ENCODE results near the gene USP13.

Gene USP13

DNA sequence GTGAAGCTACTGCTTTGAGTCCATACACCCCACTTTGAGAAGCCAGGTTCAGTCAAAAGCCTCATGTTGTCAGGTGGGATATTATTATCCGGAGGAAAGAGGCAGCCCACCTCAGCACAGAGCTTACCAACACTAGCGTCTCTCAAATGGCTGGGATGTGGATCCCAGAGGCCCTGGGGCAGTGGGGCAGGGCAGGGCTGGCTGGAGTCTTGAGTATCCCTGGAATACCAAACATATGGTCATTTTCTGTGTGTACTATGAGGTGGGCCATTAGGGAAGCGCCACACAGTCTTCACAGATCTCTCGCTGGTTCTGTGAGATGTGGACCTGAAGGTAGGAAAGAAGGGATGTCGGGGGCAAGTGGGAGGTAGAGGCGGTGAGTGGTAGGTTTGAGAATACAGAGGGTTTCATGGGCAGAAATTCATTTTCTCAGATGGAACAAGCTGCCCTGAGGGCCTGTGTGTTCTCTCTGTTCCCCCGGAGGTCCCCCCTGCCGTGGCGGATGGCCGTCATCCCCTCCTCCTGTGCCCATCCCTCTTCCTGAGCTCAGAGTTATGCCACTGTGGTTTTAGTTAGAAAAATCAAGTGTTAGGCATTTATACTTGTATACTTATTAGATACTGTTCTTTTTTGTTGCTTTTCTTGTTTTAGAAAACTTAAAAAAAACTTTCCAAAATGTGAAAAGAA, 66.4 kb downstream of the USP13 start:
- DNase-seq (ENCODE audit: low read depth), result no peak
- H3K4me3 ChIP-seq (ENCODE audit: control insufficient read depth, low read depth, low read length), result no peak overlapping the region
- TF ChIP-seq, protein P1, sequence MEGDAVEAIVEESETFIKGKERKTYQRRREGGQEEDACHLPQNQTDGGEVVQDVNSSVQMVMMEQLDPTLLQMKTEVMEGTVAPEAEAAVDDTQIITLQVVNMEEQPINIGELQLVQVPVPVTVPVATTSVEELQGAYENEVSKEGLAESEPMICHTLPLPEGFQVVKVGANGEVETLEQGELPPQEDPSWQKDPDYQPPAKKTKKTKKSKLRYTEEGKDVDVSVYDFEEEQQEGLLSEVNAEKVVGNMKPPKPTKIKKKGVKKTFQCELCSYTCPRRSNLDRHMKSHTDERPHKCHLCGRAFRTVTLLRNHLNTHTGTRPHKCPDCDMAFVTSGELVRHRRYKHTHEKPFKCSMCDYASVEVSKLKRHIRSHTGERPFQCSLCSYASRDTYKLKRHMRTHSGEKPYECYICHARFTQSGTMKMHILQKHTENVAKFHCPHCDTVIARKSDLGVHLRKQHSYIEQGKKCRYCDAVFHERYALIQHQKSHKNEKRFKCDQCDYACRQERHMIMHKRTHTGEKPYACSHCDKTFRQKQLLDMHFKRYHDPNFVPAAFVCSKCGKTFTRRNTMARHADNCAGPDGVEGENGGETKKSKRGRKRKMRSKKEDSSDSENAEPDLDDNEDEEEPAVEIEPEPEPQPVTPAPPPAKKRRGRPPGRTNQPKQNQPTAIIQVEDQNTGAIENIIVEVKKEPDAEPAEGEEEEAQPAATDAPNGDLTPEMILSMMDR (conservative IDR thresholded peaks at IDR 0.05; ENCODE audit: control insufficient read depth, insufficient read depth, low read depth, low read length), result no peak

DNA sequence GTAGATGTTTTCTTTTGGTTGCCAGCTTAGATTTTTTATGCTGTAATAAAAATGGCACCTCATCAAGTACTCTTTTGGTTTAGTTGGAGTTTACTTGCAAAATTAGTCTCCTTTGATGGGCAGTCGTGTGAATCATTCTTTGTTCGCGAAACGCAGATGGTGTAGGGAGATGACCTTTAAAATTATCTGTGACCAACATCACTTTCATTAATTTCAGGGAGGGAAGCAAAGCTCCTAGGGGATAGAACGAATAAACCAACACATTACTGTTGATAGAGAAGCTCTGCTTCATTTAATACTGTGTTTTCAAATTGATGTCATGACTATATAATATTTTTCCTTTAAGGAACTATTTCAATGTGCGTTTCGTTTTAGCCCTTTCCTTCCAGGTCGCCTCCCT, 67.4 kb downstream of the USP13 start:
- DNase-seq (ENCODE audit: low read depth), result no peak
- TF ChIP-seq, protein P1 (conservative IDR thresholded peaks at IDR 0.05; ENCODE audit: control insufficient read depth, insufficient read depth, low read depth, low read length), result no peak

DNA sequence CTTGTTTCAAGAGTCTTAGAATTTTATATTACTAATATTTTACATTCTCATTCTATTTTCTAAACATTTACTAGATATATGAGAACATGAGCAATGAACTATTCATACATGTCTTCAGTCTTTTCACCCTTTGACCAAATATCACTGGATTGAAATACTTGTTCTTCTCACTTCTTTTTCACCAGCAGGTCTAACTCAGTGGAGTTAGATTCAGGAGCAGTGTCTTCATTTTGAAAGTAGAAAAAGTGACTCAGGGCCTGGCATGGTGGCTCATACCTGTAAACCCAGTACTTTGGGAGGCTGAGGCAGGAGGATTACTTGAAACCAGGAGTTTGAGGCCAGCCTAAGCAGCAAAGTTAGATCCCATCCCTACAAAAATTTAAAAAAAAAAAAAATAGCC, 70.8 kb downstream of the USP13 start:
- DNase-seq (ENCODE audit: low read depth), result no peak
- TF ChIP-seq, protein P1 (conservative IDR thresholded peaks at IDR 0.05; ENCODE audit: control insufficient read depth, insufficient read depth, low read depth, low read length), result no peak
- H3K4me3 ChIP-seq (ENCODE audit: control insufficient read depth, low read depth, low read length), result no peak overlapping the region

More for the DNA sequence above, 67.4 kb downstream of the USP13 start:
- H3K4me3 ChIP-seq (ENCODE audit: control insufficient read depth, low read depth, low read length), result no peak overlapping the region

GRCh38 chr3:179726075-179726699, 73.3 kb downstream of the USP13 start:
- DNase-seq (ENCODE audit: low read depth), result no peak
- TF ChIP-seq, protein P1 (conservative IDR thresholded peaks at IDR 0.05; ENCODE audit: control insufficient read depth, insufficient read depth, low read depth, low read length), result no peak
- no peak overlapping the region for H3K4me3 ChIP-seq (ENCODE audit: control insufficient read depth, low read depth, low read length)

DNA sequence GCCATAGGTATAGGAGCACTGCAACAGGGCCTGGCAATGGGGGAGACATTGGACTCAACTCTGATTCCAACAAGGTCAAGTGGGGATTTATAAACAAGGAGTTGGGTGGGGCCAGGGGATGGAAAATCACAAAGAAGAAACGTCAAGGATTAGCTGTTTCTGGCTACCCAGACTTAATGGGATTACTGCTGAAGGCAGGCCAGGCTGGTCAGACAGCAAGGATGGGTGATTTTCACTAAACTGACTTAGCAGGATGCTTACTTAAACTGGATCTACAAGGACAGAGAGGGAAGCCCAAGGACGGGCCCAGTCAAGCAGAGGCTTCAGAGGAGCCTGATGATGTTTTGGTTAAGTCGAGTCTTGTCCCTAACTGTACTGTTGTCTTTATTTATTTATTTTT, 76.2 kb downstream of the USP13 start:
- no peak for DNase-seq (ENCODE audit: low read depth)
- TF ChIP-seq, protein P1 (conservative IDR thresholded peaks at IDR 0.05; ENCODE audit: control insufficient read depth, insufficient read depth, low read depth, low read length), result no peak
- H3K4me3 ChIP-seq (ENCODE audit: control insufficient read depth, low read depth, low read length), result no peak overlapping the region

- no peak for DNase-seq (ENCODE audit: low read depth)
- TF ChIP-seq, protein P1 (conservative IDR thresholded peaks at IDR 0.05; ENCODE audit: control insufficient read depth, insufficient read depth, low read depth, low read length), result no peak
- no peak overlapping the region for H3K4me3 ChIP-seq (ENCODE audit: control insufficient read depth, low read depth, low read length)
Observed at GRCh38 chr3:179729981-179730380, 77.1 kb downstream of the USP13 start.

All from fibroblast of mammary gland (primary cell).